ENCODE measurements around the gene ITGAX. TPM values are rescaled to one million over a fixed set of nuclear protein-coding genes. Genes with fewer than 3 reads are reported as not detected.
"Not testable (repeated sequence)": the region's sequence is repeated elsewhere in the genome, so short reads cannot be mapped to it uniquely, and the experiment has no call there.

ITGAX gene
- total RNA-seq, 1 donor from 2014 or later, result not detected

GRCh38 chr16:31335431-31335830 is 19.5 kb upstream of the ITGAX start:
- Mint-ChIP-seq H3K4me1 (ENCODE audit: low read depth) (peaks cover 3% of the 10 kb centered on the region), H3K27ac (ENCODE audit: unreplicated experiment) (no peak overlapping the region), H3K27me3 (ENCODE audit: low read depth) (peaks cover 40% of the 10 kb centered on the region), H3K36me3 (ENCODE audit: low read depth) (no peaks in the 10 kb centered on the region), H3K4me3 (ENCODE audit: unreplicated experiment) (no peak overlapping the region), H3K9me3 (ENCODE audit: low read depth) (peaks cover 2% of the 10 kb centered on the region)
- no peak for DNase-seq (ENCODE audit: low spot score)
- TF ChIP-seq, protein P1, sequence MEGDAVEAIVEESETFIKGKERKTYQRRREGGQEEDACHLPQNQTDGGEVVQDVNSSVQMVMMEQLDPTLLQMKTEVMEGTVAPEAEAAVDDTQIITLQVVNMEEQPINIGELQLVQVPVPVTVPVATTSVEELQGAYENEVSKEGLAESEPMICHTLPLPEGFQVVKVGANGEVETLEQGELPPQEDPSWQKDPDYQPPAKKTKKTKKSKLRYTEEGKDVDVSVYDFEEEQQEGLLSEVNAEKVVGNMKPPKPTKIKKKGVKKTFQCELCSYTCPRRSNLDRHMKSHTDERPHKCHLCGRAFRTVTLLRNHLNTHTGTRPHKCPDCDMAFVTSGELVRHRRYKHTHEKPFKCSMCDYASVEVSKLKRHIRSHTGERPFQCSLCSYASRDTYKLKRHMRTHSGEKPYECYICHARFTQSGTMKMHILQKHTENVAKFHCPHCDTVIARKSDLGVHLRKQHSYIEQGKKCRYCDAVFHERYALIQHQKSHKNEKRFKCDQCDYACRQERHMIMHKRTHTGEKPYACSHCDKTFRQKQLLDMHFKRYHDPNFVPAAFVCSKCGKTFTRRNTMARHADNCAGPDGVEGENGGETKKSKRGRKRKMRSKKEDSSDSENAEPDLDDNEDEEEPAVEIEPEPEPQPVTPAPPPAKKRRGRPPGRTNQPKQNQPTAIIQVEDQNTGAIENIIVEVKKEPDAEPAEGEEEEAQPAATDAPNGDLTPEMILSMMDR (IDR thresholded peaks at IDR 0.05), result no peak

GRCh38 chr16:31338166-31338685 is 16.8 kb upstream of the ITGAX start:
- not testable (repeated sequence) for H3K27ac Mint-ChIP-seq (ENCODE audit: unreplicated experiment); H3K36me3 Mint-ChIP-seq (ENCODE audit: low read depth); DNase-seq (ENCODE audit: low spot score); H3K4me3 Mint-ChIP-seq (ENCODE audit: unreplicated experiment); H3K9me3 Mint-ChIP-seq (ENCODE audit: low read depth); H3K4me1 Mint-ChIP-seq (ENCODE audit: low read depth)
- H3K27me3 Mint-ChIP-seq (ENCODE audit: low read depth), result peaks cover 26% of the 10 kb centered on the region

DNA sequence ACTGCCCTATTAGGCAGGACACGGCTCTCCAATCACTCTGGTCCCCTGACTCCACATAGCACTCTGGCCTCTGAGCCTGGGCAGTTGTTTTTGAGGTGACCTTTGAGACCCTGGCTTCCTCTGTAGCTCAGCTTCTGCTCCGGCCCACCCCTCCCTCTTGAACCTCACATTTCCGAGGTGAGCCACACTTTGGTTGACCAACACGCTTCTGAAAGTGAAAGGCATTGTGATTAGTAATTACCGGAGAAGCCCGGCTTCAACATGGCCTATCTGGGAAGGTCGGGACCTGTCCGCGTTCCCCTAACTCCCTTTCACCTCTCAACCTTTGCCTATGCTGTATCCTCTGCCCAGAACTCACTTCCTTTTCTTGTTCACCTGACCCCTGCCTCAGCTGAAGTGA is 10.3 kb upstream of the ITGAX start:
- no peak overlapping the region for H3K4me3 Mint-ChIP-seq (ENCODE audit: unreplicated experiment)
- H3K36me3 Mint-ChIP-seq (ENCODE audit: low read depth), result no peaks in the 10 kb centered on the region
- peaks cover 3% of the 10 kb centered on the region for H3K27me3 Mint-ChIP-seq (ENCODE audit: low read depth)
- no peaks in the 10 kb centered on the region for H3K9me3 Mint-ChIP-seq (ENCODE audit: low read depth)
- H3K4me1 Mint-ChIP-seq (ENCODE audit: low read depth), result no peaks in the 10 kb centered on the region
- no peak for DNase-seq (ENCODE audit: low spot score)
- no peak overlapping the region for H3K27ac Mint-ChIP-seq (ENCODE audit: unreplicated experiment)
- TF ChIP-seq, protein P1 (IDR thresholded peaks at IDR 0.05), result no peak

GRCh38 chr16:31347445-31347844 is 7.5 kb upstream of the ITGAX start:
- H3K27me3 Mint-ChIP-seq (ENCODE audit: low read depth), result peaks cover 2% of the 10 kb centered on the region
- no peaks in the 10 kb centered on the region for H3K4me1 Mint-ChIP-seq (ENCODE audit: low read depth)
- DNase-seq (ENCODE audit: low spot score), result no peak
- H3K36me3 Mint-ChIP-seq (ENCODE audit: low read depth), result no peaks in the 10 kb centered on the region
- no peak overlapping the region for H3K27ac Mint-ChIP-seq (ENCODE audit: unreplicated experiment)
- no peaks in the 10 kb centered on the region for H3K9me3 Mint-ChIP-seq (ENCODE audit: low read depth)
- H3K4me3 Mint-ChIP-seq (ENCODE audit: unreplicated experiment), result no peak overlapping the region
- TF ChIP-seq, protein P1 (IDR thresholded peaks at IDR 0.05), result no peak

GRCh38 chr16:31348579-31348978 is 6.4 kb upstream of the ITGAX start:
- Mint-ChIP-seq H3K27ac (ENCODE audit: unreplicated experiment) (no peak overlapping the region), H3K36me3 (ENCODE audit: low read depth) (no peaks in the 10 kb centered on the region), H3K27me3 (ENCODE audit: low read depth) (peaks cover 5% of the 10 kb centered on the region), H3K9me3 (ENCODE audit: low read depth) (no peaks in the 10 kb centered on the region), H3K4me1 (ENCODE audit: low read depth) (no peaks in the 10 kb centered on the region), H3K4me3 (ENCODE audit: unreplicated experiment) (no peak overlapping the region)
- DNase-seq (ENCODE audit: low spot score), result no peak
- TF ChIP-seq, protein P1 (IDR thresholded peaks at IDR 0.05), result no peak

GRCh38 chr16:31350275-31351005 is 4.5 kb upstream of the ITGAX start:
- no peaks in the 10 kb centered on the region for H3K4me1 Mint-ChIP-seq (ENCODE audit: low read depth)
- no peak overlapping the region for H3K27ac Mint-ChIP-seq (ENCODE audit: unreplicated experiment)
- peaks cover 8% of the 10 kb centered on the region for H3K27me3 Mint-ChIP-seq (ENCODE audit: low read depth)
- no peak for DNase-seq (ENCODE audit: low spot score)
- no peaks in the 10 kb centered on the region for H3K9me3 Mint-ChIP-seq (ENCODE audit: low read depth)
- no peaks in the 10 kb centered on the region for H3K36me3 Mint-ChIP-seq (ENCODE audit: low read depth)
- H3K4me3 Mint-ChIP-seq (ENCODE audit: unreplicated experiment), result no peak overlapping the region
- TF ChIP-seq, protein P1 (IDR thresholded peaks at IDR 0.05), result no peak
